IMR-90 (cell line): ENCODE data around the gene PARD3. TPM values are rescaled to one million over a fixed set of nuclear protein-coding genes. Genes with fewer than 3 reads are reported as not detected.
A peak's percentile ranks its signal among the peaks of the same experiment; 100 is the strongest.

Experiments
- ATAC-seq: fragments of 200-7000 bp; cut with Tn5 transposase; 2 replicates; pipeline ENCODE4 v1.9.1; 2020; ENCODE audit warnings: low read depth, mild to moderate bottlenecking, moderate library complexity
- BruUV-seq: library from RNA; stranded (reverse); fragments of 400-500 nt; replicated peaks from 2 replicates; lab custom pipeline; 2021; lab: Mats Ljungman, UMichigan
- CTCF ChIA-PET: fragments of 300-600 bp; formaldehyde crosslinking; extraction: SDS; loops from one replicate; lab custom pipeline; 2021; ENCODE audit warnings: antibody characterized with exemption; lab: Yijun Ruan, JAX
- POLR2A ChIA-PET: fragments of 300-600 bp; sonication (Branson Sonifier 250); formaldehyde crosslinking; loops from one replicate; lab custom pipeline; 2022; ENCODE audit warnings: antibody characterized with exemption; ENCODE audit not compliant: unreplicated experiment; lab: Charles Lee
- DNase-seq: peaks from one replicate; pipeline ENCODE4 v3.0.0; 2013
- H2AFZ ChIP-seq: replicated peaks from 2 replicates; pipeline ENCODE3; 2013; ENCODE audit warnings: low read length, mild to moderate bottlenecking; ENCODE audit not compliant: poor library complexity
- H2AK5ac ChIP-seq: 2 replicates; pipeline ENCODE4 v1.6.1; 2013; ENCODE audit warnings: low read depth, low read length, inconsistent platforms
- H2AK9ac ChIP-seq: replicated peaks from 2 replicates; pipeline ENCODE3; 2013; ENCODE audit warnings: mild to moderate bottlenecking, low read depth, low read length, moderate library complexity; ENCODE audit not compliant: poor library complexity
- H2BK120ac ChIP-seq: 2 replicates; pipeline ENCODE4 v1.6.1; 2013; ENCODE audit warnings: low read depth, low read length, inconsistent platforms
- H2BK15ac ChIP-seq: 3 replicates; pipeline ENCODE4 v1.6.1; 2013; ENCODE audit warnings: low read depth, low read length, inconsistent platforms
- H2BK20ac ChIP-seq: 2 replicates; pipeline ENCODE4 v1.6.1; 2013; ENCODE audit warnings: low read depth, mild to moderate bottlenecking, inconsistent platforms, low read length, moderate library complexity
- H2BK5ac ChIP-seq: 2 replicates; pipeline ENCODE4 v1.6.1; 2013; ENCODE audit warnings: mild to moderate bottlenecking, low read depth, low read length, inconsistent platforms; ENCODE audit not compliant: poor library complexity, severe bottlenecking
- H3K14ac ChIP-seq: replicated peaks from 2 replicates; pipeline ENCODE4 v1.6.1; 2013; ENCODE audit warnings: low read depth, low read length, inconsistent platforms
- H3K18ac ChIP-seq: 2 replicates; pipeline ENCODE4 v1.6.1; 2013; ENCODE audit warnings: low read depth, low read length, control low read depth
- H3K23ac ChIP-seq: 2 replicates; pipeline ENCODE4 v1.6.1; 2013; ENCODE audit warnings: low read depth, low read length, inconsistent platforms
- H3K27ac ChIP-seq: 2 replicates; pipeline ENCODE4 v1.5.1; 2013; ENCODE audit warnings: mild to moderate bottlenecking, control low read depth, low read length; ENCODE audit not compliant: insufficient read depth
- H3K27me3 ChIP-seq: 2 replicates; pipeline ENCODE4 v1.6.1; 2013; ENCODE audit warnings: low read length; ENCODE audit not compliant: control insufficient read depth, insufficient read depth
- H3K36me3 ChIP-seq: 2 replicates; pipeline ENCODE4 v1.6.1; 2013; ENCODE audit warnings: low read length, mixed read lengths; ENCODE audit not compliant: control insufficient read depth, insufficient read depth
- H3K4ac ChIP-seq: 2 replicates; pipeline ENCODE4 v1.6.1; 2013; ENCODE audit warnings: low read depth, low read length, inconsistent platforms
- H3K4me1 ChIP-seq: 2 replicates; pipeline ENCODE4 v1.6.1; 2013; ENCODE audit warnings: low read length, mixed read lengths; ENCODE audit not compliant: control insufficient read depth, insufficient read depth
- H3K4me2 ChIP-seq: 2 replicates; pipeline ENCODE4 v1.6.1; 2013; ENCODE audit warnings: low read depth, mild to moderate bottlenecking, control low read depth, low read length, moderate library complexity
- H3K4me3 ChIP-seq: 2 replicates; pipeline ENCODE4 v1.5.1; 2013; ENCODE audit warnings: low read depth, mild to moderate bottlenecking, control low read depth, low read length, moderate library complexity; ENCODE audit not compliant: insufficient read depth
- H3K56ac ChIP-seq: 2 replicates; pipeline ENCODE4 v1.6.1; 2013; ENCODE audit warnings: low read length, inconsistent platforms; ENCODE audit not compliant: insufficient read depth; ENCODE audit errors: extremely low read depth
- H3K79me1 ChIP-seq, 2 experiments: 2 replicates each; pipeline ENCODE4 v1.6.1; 2013; ENCODE audit warnings: low read length in 2 of 2, inconsistent platforms in 1 of 2, low read depth in 1 of 2
- H3K9ac ChIP-seq: 2 replicates; pipeline ENCODE4 v1.6.1; 2013; ENCODE audit warnings: low read depth, low read length, control low read depth
- H3K9me1 ChIP-seq: 2 replicates; pipeline ENCODE4 v1.6.1; 2013; ENCODE audit warnings: low read length, inconsistent platforms; ENCODE audit not compliant: insufficient read depth
- H3K9me3 ChIP-seq: 2 replicates; pipeline ENCODE4 v1.6.1; 2013; ENCODE audit warnings: low read length; ENCODE audit not compliant: control insufficient read depth, insufficient read depth
- H4K20me1 ChIP-seq: 2 replicates; pipeline ENCODE4 v1.6.1; 2013; ENCODE audit warnings: low read length, inconsistent platforms; ENCODE audit not compliant: insufficient read depth
- H4K5ac ChIP-seq: 2 replicates; pipeline ENCODE4 v1.6.1; 2013; ENCODE audit warnings: mild to moderate bottlenecking, low read depth, low read length, control low read depth
- H4K8ac ChIP-seq, 2 experiments: 2 replicates each; pipeline ENCODE4 v1.6.1; 2013; ENCODE audit warnings: low read depth in 2 of 2, low read length in 2 of 2, control low read depth in 1 of 2, inconsistent platforms in 1 of 2
- H4K91ac ChIP-seq: 2 replicates; pipeline ENCODE4 v1.6.1; 2013; ENCODE audit warnings: low read depth, low read length, inconsistent platforms; ENCODE audit not compliant: insufficient read depth
- BHLHE40 ChIP-seq: fragments of 150-350 bp; IDR thresholded peaks from 2 replicates; pipeline ENCODE4 v1.6.1; 2016; ENCODE audit warnings: mild to moderate bottlenecking, low read depth, low read length
- CTCF ChIP-seq: conservative IDR thresholded peaks from 2 replicates; pipeline ENCODE4 v1.5.1; 2012; ENCODE audit warnings: mild to moderate bottlenecking, low read depth, low read length, improper control_type of control experiment
- ELK1 ChIP-seq: fragments of 150-350 bp; IDR thresholded peaks from 2 replicates; pipeline ENCODE4 v1.6.1; 2016; ENCODE audit warnings: low read depth, mild to moderate bottlenecking, low read length, moderate library complexity, borderline replicate concordance
- FOS ChIP-seq: fragments of 150-350 bp; IDR thresholded peaks from 2 replicates; pipeline ENCODE4 v1.6.1; 2016; ENCODE audit warnings: low read depth, low read length
- MAFK ChIP-seq: IDR thresholded peaks from 2 replicates; pipeline ENCODE4 v1.6.1; 2012; ENCODE audit warnings: low read depth, low read length, improper control_type of control experiment
- MXI1 ChIP-seq: IDR thresholded peaks from 2 replicates; pipeline ENCODE4 v1.6.1; 2012; ENCODE audit warnings: low read depth, mild to moderate bottlenecking, low read length, moderate library complexity, borderline replicate concordance
- NFE2L2 ChIP-seq: fragments of 150-350 bp; IDR thresholded peaks from 2 replicates; pipeline ENCODE4 v1.6.1; 2016; ENCODE audit warnings: low read depth, mild to moderate bottlenecking, low read length
- POLR2A ChIP-seq: IDR thresholded peaks from 2 replicates; pipeline ENCODE4 v1.6.1; 2012; ENCODE audit warnings: mild to moderate bottlenecking, low read depth, low read length
- RAD21 ChIP-seq: IDR thresholded peaks from 2 replicates; pipeline ENCODE4 v1.6.1; 2012; ENCODE audit warnings: low read length, improper control_type of control experiment
- RCOR1 ChIP-seq: IDR thresholded peaks from 2 replicates; pipeline ENCODE4 v1.6.1; 2012; ENCODE audit warnings: mild to moderate bottlenecking, low read length, improper control_type of control experiment; ENCODE audit not compliant: insufficient replicate concordance
- RFX5 ChIP-seq: IDR thresholded peaks from 2 replicates; pipeline ENCODE4 v1.8.0; 2012; ENCODE audit warnings: low read depth, mild to moderate bottlenecking, low read length, moderate library complexity
- WGBS, 2 experiments: methylation state at CpG; one replicate each; pipeline versions ENCODE4 v1.1.5 to v1.1.7; 2013; ENCODE audit warnings: missing lambda C conversion rate in 2 of 2; ENCODE audit not compliant: insufficient read length in 1 of 2; ENCODE audit errors: extremely low coverage in 2 of 2; 5-methylcytosine and 5-hydroxymethylcytosine counted together
- dilution Hi-C: fragments of 300-500 bp; cut with HindIII; formaldehyde crosslinking; loops from one replicate; pipeline ENCODE4 v1.14.3; 2018; ENCODE audit warnings: low sequenced_read_pairs; ENCODE audit not compliant: unreplicated experiment
- in situ Hi-C: fragments of 300-500 bp; cut with MboI; formaldehyde crosslinking; loops from 3 replicates; pipeline ENCODE4 v1.14.3; 2019; ENCODE audit warnings: low sequenced_read_pairs, inconsistent platforms, mixed read lengths
- intact Hi-C: fragments of 100-400 bp; cut with micrococcal nuclease; formaldehyde crosslinking; loops from 2 replicates; pipeline ENCODE4 v1.10.0; 2022
- polyA plus RNA-seq, 3 experiments: library from polyadenylated mRNA; depleted of rRNA; stranded (reverse); fragments of >200 nt; gene quantifications; 2 replicates each; pipeline ENCODE4 v1.2.3, GENCODE V29; 2012; ENCODE audit warnings: low replicate concordance in 1 of 3
- total RNA-seq: library from RNA; depleted of rRNA; stranded (reverse); fragments of >200 nt; gene quantifications from 2 replicates; pipeline ENCODE4 v1.2.3, GENCODE V29; 2012

PARD3 gene
- total and polyA plus RNA-seq, 2 of the 4 experiments (the other 2 are of a cell fraction) = 14.6 to 37.5 TPM

- no peak for DNase-seq
These were observed 9.8 kb upstream of the PARD3 start for GRCh38 chr10:34824870-34825269.

More at GRCh38 chr10:34824870-34825269, 9.8 kb upstream of the PARD3 start:
- no peak overlapping the region for H3K27ac ChIP-seq
- no peak overlapping the region for H2BK5ac ChIP-seq
- H3K4me2 ChIP-seq = no peak overlapping the region
- H2AFZ ChIP-seq = no peak overlapping the region
- H3K18ac ChIP-seq = no peak overlapping the region
- no peaks in the 10 kb centered on the region for H3K9me3 ChIP-seq
- H3K23ac ChIP-seq = no peak overlapping the region
- TF ChIP-seq CTCF (peak; percentile 19; the same call in 1 of the 2 replicates), FOS (no peak), NFE2L2 (no peak), RAD21 (peak; percentile 26; the same call in 1 of the 2 replicates), BHLHE40 (no peak), MXI1 (no peak), RFX5 (no peak), MAFK (no peak), RCOR1 (no peak), ELK1 (no peak), POLR2A (no peak)
- ChIA-PET POLR2A (no interaction called here), CTCF (no interaction called here)
- no peak overlapping the region for H3K9ac ChIP-seq
- dilution Hi-C loops = no loop called here
- intact Hi-C loops = no loop called here
- 100% methylated on average over 1 of the region's 2 CpGs; no CpG with 5 or more reads in 1 of the 2 experiments for WGBS, 2 experiments
- H3K79me1 ChIP-seq = no peaks in the 10 kb centered on the region
- no peak overlapping the region for H2BK120ac ChIP-seq
- H4K20me1 ChIP-seq = no peaks in the 10 kb centered on the region
- no peaks in the 10 kb centered on the region for H3K4me1 ChIP-seq
- no peak overlapping the region for H2AK9ac ChIP-seq
- no peak overlapping the region for H3K14ac ChIP-seq
- H2BK20ac ChIP-seq = no peak overlapping the region
- H2BK15ac ChIP-seq = no peak overlapping the region
- in situ Hi-C loops = no loop called here
- ATAC-seq = peak; percentile 57
- H3K27me3 ChIP-seq = peaks cover 4% of the 10 kb centered on the region
- H4K91ac ChIP-seq = no peak overlapping the region
- no peak overlapping the region for H3K4ac ChIP-seq
- no TSS peak for BruUV-seq
- H3K36me3 ChIP-seq = no peaks in the 10 kb centered on the region
- H3K4me3 ChIP-seq = no peak overlapping the region
- no peak overlapping the region for H4K8ac ChIP-seq
- no peaks in the 10 kb centered on the region for H3K9me1 ChIP-seq
- H4K5ac ChIP-seq = no peak overlapping the region
- no peak overlapping the region for H3K56ac ChIP-seq
- H2AK5ac ChIP-seq = no peak overlapping the region
